ENCODE results near the gene ASTN2.

DNA sequence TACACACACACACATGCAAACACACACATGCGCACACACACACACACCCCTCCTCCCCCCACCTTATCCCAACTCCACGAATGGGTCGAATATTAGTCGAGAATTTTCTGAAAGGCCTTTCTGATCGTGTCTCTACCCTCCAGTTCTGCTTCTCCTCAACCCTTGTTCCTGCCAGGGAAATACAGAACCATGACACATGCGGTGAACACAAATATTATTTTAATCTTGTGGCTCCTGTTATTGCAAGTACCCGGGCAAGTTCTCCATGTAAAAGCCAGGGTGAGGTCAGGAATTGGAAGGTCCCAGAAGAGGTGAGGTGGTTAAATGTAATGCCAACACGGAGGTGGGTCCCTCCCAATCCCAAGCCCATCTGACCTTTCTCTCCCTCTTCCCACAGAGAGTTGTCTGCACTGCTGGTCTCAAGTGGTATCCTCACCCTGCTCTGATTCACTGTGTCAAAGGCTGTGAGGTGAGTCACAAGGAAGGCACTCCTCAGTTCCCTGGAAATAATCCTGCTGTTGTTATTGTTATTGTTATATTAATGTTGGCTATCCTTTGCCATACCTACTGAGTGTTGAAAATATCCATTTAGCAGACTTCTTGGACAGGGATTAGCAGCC is 1037.6 kb downstream of the ASTN2 start:
- TF ChIP-seq, protein P1, sequence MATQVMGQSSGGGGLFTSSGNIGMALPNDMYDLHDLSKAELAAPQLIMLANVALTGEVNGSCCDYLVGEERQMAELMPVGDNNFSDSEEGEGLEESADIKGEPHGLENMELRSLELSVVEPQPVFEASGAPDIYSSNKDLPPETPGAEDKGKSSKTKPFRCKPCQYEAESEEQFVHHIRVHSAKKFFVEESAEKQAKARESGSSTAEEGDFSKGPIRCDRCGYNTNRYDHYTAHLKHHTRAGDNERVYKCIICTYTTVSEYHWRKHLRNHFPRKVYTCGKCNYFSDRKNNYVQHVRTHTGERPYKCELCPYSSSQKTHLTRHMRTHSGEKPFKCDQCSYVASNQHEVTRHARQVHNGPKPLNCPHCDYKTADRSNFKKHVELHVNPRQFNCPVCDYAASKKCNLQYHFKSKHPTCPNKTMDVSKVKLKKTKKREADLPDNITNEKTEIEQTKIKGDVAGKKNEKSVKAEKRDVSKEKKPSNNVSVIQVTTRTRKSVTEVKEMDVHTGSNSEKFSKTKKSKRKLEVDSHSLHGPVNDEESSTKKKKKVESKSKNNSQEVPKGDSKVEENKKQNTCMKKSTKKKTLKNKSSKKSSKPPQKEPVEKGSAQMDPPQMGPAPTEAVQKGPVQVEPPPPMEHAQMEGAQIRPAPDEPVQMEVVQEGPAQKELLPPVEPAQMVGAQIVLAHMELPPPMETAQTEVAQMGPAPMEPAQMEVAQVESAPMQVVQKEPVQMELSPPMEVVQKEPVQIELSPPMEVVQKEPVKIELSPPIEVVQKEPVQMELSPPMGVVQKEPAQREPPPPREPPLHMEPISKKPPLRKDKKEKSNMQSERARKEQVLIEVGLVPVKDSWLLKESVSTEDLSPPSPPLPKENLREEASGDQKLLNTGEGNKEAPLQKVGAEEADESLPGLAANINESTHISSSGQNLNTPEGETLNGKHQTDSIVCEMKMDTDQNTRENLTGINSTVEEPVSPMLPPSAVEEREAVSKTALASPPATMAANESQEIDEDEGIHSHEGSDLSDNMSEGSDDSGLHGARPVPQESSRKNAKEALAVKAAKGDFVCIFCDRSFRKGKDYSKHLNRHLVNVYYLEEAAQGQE (IDR thresholded peaks at IDR 0.05; ENCODE audit: unreplicated experiment) = no peak
- TF ChIP-seq, protein P2, sequence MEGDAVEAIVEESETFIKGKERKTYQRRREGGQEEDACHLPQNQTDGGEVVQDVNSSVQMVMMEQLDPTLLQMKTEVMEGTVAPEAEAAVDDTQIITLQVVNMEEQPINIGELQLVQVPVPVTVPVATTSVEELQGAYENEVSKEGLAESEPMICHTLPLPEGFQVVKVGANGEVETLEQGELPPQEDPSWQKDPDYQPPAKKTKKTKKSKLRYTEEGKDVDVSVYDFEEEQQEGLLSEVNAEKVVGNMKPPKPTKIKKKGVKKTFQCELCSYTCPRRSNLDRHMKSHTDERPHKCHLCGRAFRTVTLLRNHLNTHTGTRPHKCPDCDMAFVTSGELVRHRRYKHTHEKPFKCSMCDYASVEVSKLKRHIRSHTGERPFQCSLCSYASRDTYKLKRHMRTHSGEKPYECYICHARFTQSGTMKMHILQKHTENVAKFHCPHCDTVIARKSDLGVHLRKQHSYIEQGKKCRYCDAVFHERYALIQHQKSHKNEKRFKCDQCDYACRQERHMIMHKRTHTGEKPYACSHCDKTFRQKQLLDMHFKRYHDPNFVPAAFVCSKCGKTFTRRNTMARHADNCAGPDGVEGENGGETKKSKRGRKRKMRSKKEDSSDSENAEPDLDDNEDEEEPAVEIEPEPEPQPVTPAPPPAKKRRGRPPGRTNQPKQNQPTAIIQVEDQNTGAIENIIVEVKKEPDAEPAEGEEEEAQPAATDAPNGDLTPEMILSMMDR (conservative IDR thresholded peaks at IDR 0.05; ENCODE audit: low read depth in 2 of 2) = no peak
- no peak for TF ChIP-seq EZH2 (IDR thresholded peaks at IDR 0.05; ENCODE audit: low read depth, unreplicated experiment)
- TF ChIP-seq STAT1 (IDR thresholded peaks at IDR 0.05; ENCODE audit: unreplicated experiment) = no peak
- TF ChIP-seq EZH2phosphoT487 (IDR thresholded peaks at IDR 0.05; ENCODE audit: unreplicated experiment) = no peak

All from GM23338 (cell line).